ENCODE data around the gene YIPF5. TPM values are rescaled to one million over a fixed set of nuclear protein-coding genes. Genes with fewer than 3 reads are reported as not detected.

YIPF5 gene
- total RNA-seq, 1 donor, result 125 TPM

DNA sequence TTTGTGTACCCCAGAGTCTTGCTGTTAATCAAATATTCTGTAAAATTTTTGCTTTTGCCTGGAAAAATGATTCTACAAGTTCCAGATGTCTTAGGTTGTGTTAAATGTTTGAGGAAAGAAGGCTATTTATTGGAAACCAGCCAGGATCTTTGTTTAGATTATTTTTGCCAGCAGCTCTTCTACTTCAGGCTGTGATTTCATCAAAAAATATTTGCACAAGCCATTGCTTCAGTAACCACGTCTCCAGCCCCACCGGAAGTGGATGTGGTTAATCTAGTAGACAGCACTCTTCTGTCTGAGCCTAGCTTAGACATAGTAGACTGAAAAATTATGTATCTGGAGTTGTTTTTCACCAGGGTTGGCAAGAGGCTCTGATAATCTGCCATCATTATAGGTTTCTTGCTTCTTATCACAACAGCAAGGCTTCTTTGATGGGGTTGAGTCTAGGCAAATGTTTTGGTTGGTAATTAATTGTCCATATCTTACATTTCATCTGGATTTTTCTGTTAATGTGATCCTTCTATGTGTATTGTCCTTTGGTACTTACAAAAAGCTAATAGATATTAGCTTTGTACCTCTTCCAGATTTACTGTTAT, 17.3 kb upstream of the YIPF5 start:
- TF ChIP-seq, protein P1, sequence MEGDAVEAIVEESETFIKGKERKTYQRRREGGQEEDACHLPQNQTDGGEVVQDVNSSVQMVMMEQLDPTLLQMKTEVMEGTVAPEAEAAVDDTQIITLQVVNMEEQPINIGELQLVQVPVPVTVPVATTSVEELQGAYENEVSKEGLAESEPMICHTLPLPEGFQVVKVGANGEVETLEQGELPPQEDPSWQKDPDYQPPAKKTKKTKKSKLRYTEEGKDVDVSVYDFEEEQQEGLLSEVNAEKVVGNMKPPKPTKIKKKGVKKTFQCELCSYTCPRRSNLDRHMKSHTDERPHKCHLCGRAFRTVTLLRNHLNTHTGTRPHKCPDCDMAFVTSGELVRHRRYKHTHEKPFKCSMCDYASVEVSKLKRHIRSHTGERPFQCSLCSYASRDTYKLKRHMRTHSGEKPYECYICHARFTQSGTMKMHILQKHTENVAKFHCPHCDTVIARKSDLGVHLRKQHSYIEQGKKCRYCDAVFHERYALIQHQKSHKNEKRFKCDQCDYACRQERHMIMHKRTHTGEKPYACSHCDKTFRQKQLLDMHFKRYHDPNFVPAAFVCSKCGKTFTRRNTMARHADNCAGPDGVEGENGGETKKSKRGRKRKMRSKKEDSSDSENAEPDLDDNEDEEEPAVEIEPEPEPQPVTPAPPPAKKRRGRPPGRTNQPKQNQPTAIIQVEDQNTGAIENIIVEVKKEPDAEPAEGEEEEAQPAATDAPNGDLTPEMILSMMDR (IDR thresholded peaks at IDR 0.05; ENCODE audit: insufficient read depth, low read length), result no peak

DNA sequence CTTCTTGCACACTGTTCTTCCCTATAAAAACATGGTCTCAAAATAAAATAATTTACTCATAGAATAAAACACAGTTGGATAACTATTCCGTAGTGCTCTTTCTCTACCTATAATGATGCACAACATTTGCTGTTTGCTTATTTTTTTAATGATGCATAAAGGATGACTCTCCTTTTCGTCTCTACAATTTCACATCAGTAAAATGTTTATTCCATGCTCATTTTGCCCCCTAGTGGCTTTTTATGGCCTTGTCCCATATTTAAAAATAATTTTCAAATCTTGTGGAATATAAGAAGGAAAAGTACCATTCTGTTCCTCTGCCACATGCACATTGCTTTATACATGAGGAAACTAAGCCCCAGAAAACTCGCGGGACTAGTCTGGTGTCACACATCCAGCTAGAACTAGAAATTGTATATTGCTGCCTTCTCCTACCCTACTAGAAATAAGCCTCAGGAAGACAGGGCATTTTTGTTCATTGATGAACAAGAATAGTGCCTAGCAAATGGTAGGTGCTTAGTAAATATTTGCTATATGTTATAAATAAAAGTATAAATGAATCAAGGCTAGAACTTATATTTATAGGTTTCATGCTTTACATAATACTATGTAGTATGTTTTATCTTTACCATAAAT, 12.9 kb upstream of the YIPF5 start:
- TF ChIP-seq, protein P1 (IDR thresholded peaks at IDR 0.05; ENCODE audit: insufficient read depth, low read length), result peak; percentile 71
- DNase-seq (ENCODE audit: low read depth), result peak; percentile 71

More for the DNA sequence above, 17.3 kb upstream of the YIPF5 start:
- no peak overlapping the region for H3K4me3 ChIP-seq (ENCODE audit: low read depth, low read length)
- peak; percentile 98 for DNase-seq (ENCODE audit: low read depth)

DNA sequence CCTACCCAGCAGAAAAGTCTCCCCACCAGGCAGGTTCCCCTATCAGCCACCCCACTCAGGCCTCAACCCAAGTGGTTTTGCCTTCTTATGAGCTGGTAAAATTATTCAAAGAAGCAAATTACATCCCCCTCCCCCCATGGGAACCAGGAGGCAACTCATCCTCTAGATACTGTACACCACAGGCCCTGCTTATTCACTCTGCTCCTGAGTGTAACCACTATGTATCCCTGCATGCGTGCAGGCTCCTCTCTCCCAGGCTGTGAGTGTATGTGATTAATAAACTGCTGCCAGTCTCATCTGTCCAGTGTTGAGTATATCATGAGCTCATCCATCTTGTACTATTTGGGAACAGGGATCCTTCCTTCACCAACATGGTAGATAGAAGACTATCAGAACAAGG, 8.8 kb upstream of the YIPF5 start:
- no peak for DNase-seq (ENCODE audit: low read depth)
- H3K4me3 ChIP-seq (ENCODE audit: low read depth, low read length), result no peak overlapping the region
- TF ChIP-seq, protein P1 (IDR thresholded peaks at IDR 0.05; ENCODE audit: insufficient read depth, low read length), result no peak

More for the DNA sequence above, 12.9 kb upstream of the YIPF5 start:
- no peak overlapping the region for H3K4me3 ChIP-seq (ENCODE audit: low read depth, low read length)

DNA sequence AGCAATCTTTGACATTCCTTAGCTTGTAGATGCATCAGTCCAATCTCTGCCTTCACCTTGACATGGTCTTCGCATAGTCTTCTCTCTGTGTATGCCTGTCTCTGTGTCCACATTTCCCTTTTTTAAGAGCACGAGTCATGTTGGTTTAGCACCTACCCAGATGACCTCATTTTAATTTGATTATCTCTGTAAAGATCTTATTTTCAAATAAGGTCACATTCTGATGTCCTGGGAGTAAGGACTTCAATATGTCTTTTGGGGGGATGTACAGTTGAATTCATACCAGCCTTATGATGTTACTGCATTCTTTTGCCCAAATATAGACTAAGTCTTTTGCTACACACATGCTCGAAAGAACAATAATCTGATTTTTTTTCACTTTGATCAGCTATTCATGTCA, 7.1 kb upstream of the YIPF5 start:
- TF ChIP-seq, protein P1 (IDR thresholded peaks at IDR 0.05; ENCODE audit: insufficient read depth, low read length), result no peak
- no peak overlapping the region for H3K4me3 ChIP-seq (ENCODE audit: low read depth, low read length)
- no peak for DNase-seq (ENCODE audit: low read depth)

DNA sequence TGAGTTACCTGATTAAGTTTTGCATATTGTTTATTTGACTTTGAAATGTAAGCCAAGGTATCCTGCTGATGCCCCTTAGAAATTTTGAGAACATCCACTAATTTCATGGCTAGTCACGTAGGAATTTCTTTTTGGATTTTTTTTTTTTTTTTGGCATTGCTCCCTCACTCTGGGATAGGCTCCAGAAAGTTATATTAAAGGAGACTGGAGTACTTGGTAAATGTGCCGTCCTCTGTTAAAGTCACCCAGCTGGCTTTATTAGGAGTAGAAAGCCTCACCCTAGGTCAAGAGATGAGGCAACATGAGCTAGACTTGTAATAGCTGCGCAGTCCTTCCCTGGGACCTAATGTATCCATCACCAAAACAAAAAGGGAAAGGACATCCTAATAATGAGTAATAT, 3.3 kb upstream of the YIPF5 start:
- no peak overlapping the region for H3K4me3 ChIP-seq (ENCODE audit: low read depth, low read length)
- TF ChIP-seq, protein P1 (IDR thresholded peaks at IDR 0.05; ENCODE audit: insufficient read depth, low read length), result no peak
- DNase-seq (ENCODE audit: low read depth), result peak; percentile 45

DNA sequence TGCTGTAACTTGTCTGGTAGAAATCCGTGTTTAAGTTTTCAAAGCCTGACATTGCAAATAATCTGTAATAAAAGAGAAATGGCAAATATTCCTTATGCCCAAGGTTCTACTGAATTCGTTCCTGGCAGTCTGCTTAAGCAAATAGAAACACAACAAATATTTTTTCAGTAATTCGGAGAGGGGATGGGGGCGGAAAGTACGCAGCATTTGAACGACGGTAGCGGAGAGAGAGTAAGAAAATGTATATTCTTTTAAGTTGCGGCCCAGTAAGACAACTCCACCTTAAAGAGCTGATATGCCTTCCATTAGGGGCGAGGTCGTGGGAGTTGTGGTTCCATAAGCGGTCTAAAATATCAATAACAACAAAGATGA, 569 bp downstream of the YIPF5 start:
- TF ChIP-seq, protein P1 (IDR thresholded peaks at IDR 0.05; ENCODE audit: insufficient read depth, low read length), result no peak
- no peak for DNase-seq (ENCODE audit: low read depth)
- H3K4me3 ChIP-seq (ENCODE audit: low read depth, low read length), result peak overlapping the region; percentile 90

Measured in fibroblast of the aortic adventitia (primary cell).